ENCODE data around the gene AK5. TPM values are rescaled to one million over a fixed set of nuclear protein-coding genes. Genes with fewer than 3 reads are reported as not detected.

AK5 gene
- total RNA-seq, 2 donors from 2014 or later: 3.1 to 20.8 TPM

- TF ChIP-seq CTCF (IDR thresholded peaks at IDR 0.05): no peak
- TF ChIP-seq POLR2AphosphoS5 (IDR thresholded peaks at IDR 0.05): no peak
- no peak for TF ChIP-seq POLR2A (IDR thresholded peaks at IDR 0.05)
- no peak for DNase-seq (ENCODE audit: low spot score)
- H3K4me3 ChIP-seq: no peak overlapping the region
- no peak overlapping the region for H3K27ac ChIP-seq
- no peaks in the 10 kb centered on the region for H3K36me3 ChIP-seq
- no peaks in the 10 kb centered on the region for H3K27me3 ChIP-seq (replicated peaks; ENCODE audit: insufficient read depth)
- 37% methylated on average over 4 of the region's 4 CpGs for WGBS
- intact Hi-C loops (cut with DNase I): no loop called here
- H3K4me1 ChIP-seq (replicated peaks): no peaks in the 10 kb centered on the region
- H3K9me3 ChIP-seq: no peaks in the 10 kb centered on the region
Measured at GRCh38 chr1:77370161-77370560, 88.3 kb downstream of the AK5 start.

GRCh38 chr1:77370583-77371306 is 88.9 kb downstream of the AK5 start:
- intact Hi-C loops (cut with DNase I): no loop called here
- no peak for DNase-seq (ENCODE audit: low spot score)
- no peaks in the 10 kb centered on the region for H3K9me3 ChIP-seq
- no peak overlapping the region for H3K4me3 ChIP-seq
- 100% methylated on average over 2 of the region's 2 CpGs for WGBS
- H3K27ac ChIP-seq: no peak overlapping the region
- H3K27me3 ChIP-seq (replicated peaks; ENCODE audit: insufficient read depth): no peaks in the 10 kb centered on the region
- no peaks in the 10 kb centered on the region for H3K4me1 ChIP-seq (replicated peaks)
- no peaks in the 10 kb centered on the region for H3K36me3 ChIP-seq
- TF ChIP-seq POLR2A (IDR thresholded peaks at IDR 0.05) (no peak), CTCF (IDR thresholded peaks at IDR 0.05) (no peak), POLR2AphosphoS5 (IDR thresholded peaks at IDR 0.05) (no peak)

GRCh38 chr1:77371396-77371795 is 89.6 kb downstream of the AK5 start:
- Histone ChIP-seq H3K36me3 (no peaks in the 10 kb centered on the region), H3K4me3 (no peak overlapping the region), H3K4me1 (replicated peaks) (no peaks in the 10 kb centered on the region), H3K27ac (no peak overlapping the region), H3K27me3 (replicated peaks; ENCODE audit: insufficient read depth) (no peaks in the 10 kb centered on the region), H3K9me3 (no peaks in the 10 kb centered on the region)
- intact Hi-C loops (cut with DNase I): no loop called here
- TF ChIP-seq CTCF (IDR thresholded peaks at IDR 0.05) (no peak), POLR2AphosphoS5 (IDR thresholded peaks at IDR 0.05) (no peak), POLR2A (IDR thresholded peaks at IDR 0.05) (no peak)
- WGBS: 38% methylated on average over 1 of the region's 1 CpG
- no peak for DNase-seq (ENCODE audit: low spot score)

GRCh38 chr1:77373702-77374101 is 91.9 kb downstream of the AK5 start:
- Histone ChIP-seq H3K27ac (no peak overlapping the region), H3K36me3 (no peaks in the 10 kb centered on the region), H3K4me1 (replicated peaks) (no peaks in the 10 kb centered on the region), H3K4me3 (no peak overlapping the region), H3K9me3 (no peaks in the 10 kb centered on the region), H3K27me3 (replicated peaks; ENCODE audit: insufficient read depth) (no peaks in the 10 kb centered on the region)
- intact Hi-C loops (cut with DNase I): no loop called here
- no peak for TF ChIP-seq POLR2A (IDR thresholded peaks at IDR 0.05)
- no peak for TF ChIP-seq CTCF (IDR thresholded peaks at IDR 0.05)
- no peak for TF ChIP-seq POLR2AphosphoS5 (IDR thresholded peaks at IDR 0.05)
- WGBS: 90% methylated on average over 3 of the region's 3 CpGs
- no peak for DNase-seq (ENCODE audit: low spot score)

GRCh38 chr1:77375541-77375940 is 93.7 kb downstream of the AK5 start:
- 84% methylated on average over 2 of the region's 2 CpGs for WGBS
- Histone ChIP-seq H3K36me3 (no peaks in the 10 kb centered on the region), H3K4me1 (replicated peaks) (no peaks in the 10 kb centered on the region), H3K9me3 (no peaks in the 10 kb centered on the region), H3K27ac (no peak overlapping the region), H3K27me3 (replicated peaks; ENCODE audit: insufficient read depth) (no peaks in the 10 kb centered on the region), H3K4me3 (no peak overlapping the region)
- no peak for TF ChIP-seq POLR2AphosphoS5 (IDR thresholded peaks at IDR 0.05)
- TF ChIP-seq POLR2A (IDR thresholded peaks at IDR 0.05): no peak
- no peak for TF ChIP-seq CTCF (IDR thresholded peaks at IDR 0.05)
- intact Hi-C loops (cut with DNase I): no loop called here
- DNase-seq (ENCODE audit: low spot score): no peak

Measured in prostate gland (tissue), 2 donors.